ENCODE measurements around the gene MAPK7. TPM values are rescaled to one million over a fixed set of nuclear protein-coding genes. Genes with fewer than 3 reads are reported as not detected.

Gene MAPK7
- total RNA-seq = 10 to 100 TPM; 25.1 to 27.1 TPM

DNA sequence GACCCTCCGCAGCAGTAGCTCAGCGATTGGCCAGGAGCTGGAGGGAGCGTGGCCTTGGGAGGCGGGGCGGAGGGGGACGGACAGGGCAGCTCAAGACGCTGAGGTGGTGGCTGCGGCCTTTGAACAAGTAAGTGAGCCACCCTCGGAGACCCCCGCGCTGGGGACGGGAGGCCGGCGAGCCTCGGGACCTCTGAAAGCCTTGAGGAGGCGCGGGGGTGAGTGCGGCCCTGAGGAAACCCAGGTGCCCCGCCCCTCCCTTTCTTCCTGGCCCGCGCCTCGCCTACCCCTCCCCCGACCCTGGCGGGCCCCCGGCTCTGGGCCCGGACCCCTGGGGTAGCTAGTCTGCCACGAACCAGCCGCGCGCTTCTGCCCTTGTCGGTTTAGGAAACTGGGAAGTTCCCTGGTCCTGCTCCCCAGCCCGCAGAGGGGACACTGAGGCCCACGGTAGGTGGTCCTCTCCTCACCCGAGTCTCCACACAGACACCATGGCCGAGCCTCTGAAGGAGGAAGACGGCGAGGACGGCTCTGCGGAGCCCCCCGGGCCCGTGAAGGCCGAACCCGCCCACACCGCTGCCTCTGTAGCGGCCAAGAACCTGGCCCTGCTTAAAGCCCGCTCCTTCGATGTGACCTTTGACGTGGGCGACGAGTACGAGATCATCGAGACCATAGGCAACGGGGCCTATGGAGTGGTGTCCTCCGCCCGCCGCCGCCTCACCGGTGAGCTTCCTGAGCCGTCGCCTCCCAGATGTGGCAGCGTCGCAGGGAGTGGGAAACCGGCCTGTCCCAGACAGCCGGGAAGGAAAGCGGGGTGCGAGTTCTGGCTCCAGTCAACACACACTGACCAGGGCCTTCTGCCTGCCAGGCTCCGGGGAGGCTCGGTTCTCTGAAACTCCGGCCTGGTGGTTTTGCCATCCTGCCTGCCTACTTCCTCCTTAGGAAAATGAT lies at the start of gene MAPK7:
Gene MAPK7, plus strand, starts transcription at position 83 of the 945 bp plus-strand sequence. Its CDS starts 403 bp downstream, at position 486.
- POLR2A ChIA-PET = interaction anchor here (1.7 to 1.9 kb wide), 2 partner anchors 16 to 21 kb away, joined by 4 to 6 read pairs; partner anchors contain the start of gene B9D1
- intact Hi-C loops (cut with micrococcal nuclease) = no loop called here
- Mint-ChIP-seq H3K27me3 (no peaks in the 10 kb centered on the region), H3K4me1 (ENCODE audit: low read depth) (peaks cover 17% of the 10 kb centered on the region), H3K4me3 (peak within 1 kb of the TSS; percentile 98), H3K9me3 (no peaks in the 10 kb centered on the region), H3K36me3 (ENCODE audit: low read depth) (peaks cover 21% of the 10 kb centered on the region), H3K27ac (peak within 1 kb of the TSS; percentile 95)
- ATAC-seq = peak; percentile 4
- TF ChIP-seq, protein P1, sequence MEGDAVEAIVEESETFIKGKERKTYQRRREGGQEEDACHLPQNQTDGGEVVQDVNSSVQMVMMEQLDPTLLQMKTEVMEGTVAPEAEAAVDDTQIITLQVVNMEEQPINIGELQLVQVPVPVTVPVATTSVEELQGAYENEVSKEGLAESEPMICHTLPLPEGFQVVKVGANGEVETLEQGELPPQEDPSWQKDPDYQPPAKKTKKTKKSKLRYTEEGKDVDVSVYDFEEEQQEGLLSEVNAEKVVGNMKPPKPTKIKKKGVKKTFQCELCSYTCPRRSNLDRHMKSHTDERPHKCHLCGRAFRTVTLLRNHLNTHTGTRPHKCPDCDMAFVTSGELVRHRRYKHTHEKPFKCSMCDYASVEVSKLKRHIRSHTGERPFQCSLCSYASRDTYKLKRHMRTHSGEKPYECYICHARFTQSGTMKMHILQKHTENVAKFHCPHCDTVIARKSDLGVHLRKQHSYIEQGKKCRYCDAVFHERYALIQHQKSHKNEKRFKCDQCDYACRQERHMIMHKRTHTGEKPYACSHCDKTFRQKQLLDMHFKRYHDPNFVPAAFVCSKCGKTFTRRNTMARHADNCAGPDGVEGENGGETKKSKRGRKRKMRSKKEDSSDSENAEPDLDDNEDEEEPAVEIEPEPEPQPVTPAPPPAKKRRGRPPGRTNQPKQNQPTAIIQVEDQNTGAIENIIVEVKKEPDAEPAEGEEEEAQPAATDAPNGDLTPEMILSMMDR (IDR thresholded peaks at IDR 0.05) = no peak
- DNase-seq = no peak
- CTCF ChIA-PET = interaction anchor here (1.0 to 4.3 kb wide), 6 partner anchors 10 to 269 kb away, joined by 3 to 51 read pairs (median 6); partner anchors contain the start of gene B9D1

- TF ChIP-seq, protein P1 (IDR thresholded peaks at IDR 0.05) = no peak
- ATAC-seq (no peak), DNase-seq (no peak)
- ChIA-PET CTCF (interaction anchor here (0.9 kb wide), 1 partner anchor 34 kb away, joined by 3 read pairs; the partner anchor contains the start of gene B9D1), POLR2A (no interaction called here)
- no peaks in the 10 kb centered on the region for H3K27me3 Mint-ChIP-seq
- no peak overlapping the region for H3K4me3 Mint-ChIP-seq
- H3K4me1 Mint-ChIP-seq (ENCODE audit: low read depth) = peaks cover 4% of the 10 kb centered on the region
- H3K9me3 Mint-ChIP-seq = peaks cover 6% of the 10 kb centered on the region
- H3K36me3 Mint-ChIP-seq (ENCODE audit: low read depth) = no peaks in the 10 kb centered on the region
- H3K27ac Mint-ChIP-seq = no peak overlapping the region
- intact Hi-C loops (cut with micrococcal nuclease) = no loop called here
Measured at GRCh38 chr17:19329136-19329535, 49.2 kb upstream of the MAPK7 start.

- DNase-seq = no peak
- H3K4me3 Mint-ChIP-seq = no peak overlapping the region
- intact Hi-C loops (cut with micrococcal nuclease) = no loop called here
- TF ChIP-seq, protein P1 (IDR thresholded peaks at IDR 0.05) = no peak
- H3K9me3 Mint-ChIP-seq = peaks cover 6% of the 10 kb centered on the region
- ChIA-PET CTCF (interaction anchor here (0.9 kb wide), 1 partner anchor 33 kb away, joined by 3 read pairs; the partner anchor contains the start of gene B9D1), POLR2A (no interaction called here)
- no peaks in the 10 kb centered on the region for H3K27me3 Mint-ChIP-seq
- ATAC-seq = no peak
- H3K36me3 Mint-ChIP-seq (ENCODE audit: low read depth) = no peaks in the 10 kb centered on the region
- peaks cover 4% of the 10 kb centered on the region for H3K4me1 Mint-ChIP-seq (ENCODE audit: low read depth)
- no peak overlapping the region for H3K27ac Mint-ChIP-seq
Measured at GRCh38 chr17:19329839-19330238, 48.5 kb upstream of the MAPK7 start.

GRCh38 chr17:19330271-19330670 lies 48.0 kb upstream of the MAPK7 start:
- POLR2A ChIA-PET = no interaction called here
- H3K9me3 Mint-ChIP-seq = peaks cover 3% of the 10 kb centered on the region
- H3K4me1 Mint-ChIP-seq (ENCODE audit: low read depth) = peaks cover 4% of the 10 kb centered on the region
- TF ChIP-seq, protein P1 (IDR thresholded peaks at IDR 0.05) = no peak
- CTCF ChIA-PET = interaction anchor here (0.9 kb wide), 1 partner anchor 32 kb away, joined by 3 read pairs; the partner anchor contains the start of gene B9D1
- H3K36me3 Mint-ChIP-seq (ENCODE audit: low read depth) = no peaks in the 10 kb centered on the region
- no peaks in the 10 kb centered on the region for H3K27me3 Mint-ChIP-seq
- ATAC-seq (no peak), DNase-seq (no peak)
- no peak overlapping the region for H3K27ac Mint-ChIP-seq
- intact Hi-C loops (cut with micrococcal nuclease) = no loop called here
- no peak overlapping the region for H3K4me3 Mint-ChIP-seq

GRCh38 chr17:19331134-19331533 lies 47.2 kb upstream of the MAPK7 start:
- Mint-ChIP-seq H3K9me3 (no peaks in the 10 kb centered on the region), H3K4me1 (ENCODE audit: low read depth) (peaks cover 4% of the 10 kb centered on the region), H3K4me3 (no peak overlapping the region), H3K27me3 (peaks cover 2% of the 10 kb centered on the region), H3K36me3 (ENCODE audit: low read depth) (no peaks in the 10 kb centered on the region), H3K27ac (no peak overlapping the region)
- ChIA-PET CTCF (no interaction called here), POLR2A (no interaction called here)
- DNase-seq (no peak), ATAC-seq (no peak)
- TF ChIP-seq, protein P1 (IDR thresholded peaks at IDR 0.05) = no peak
- intact Hi-C loops (cut with micrococcal nuclease) = no loop called here
